ENCODE measurements around the gene ABHD6.
"Not testable (repeated sequence)": the region's sequence is repeated elsewhere in the genome, so short reads cannot be mapped to it uniquely, and the experiment has no call there.

The ABHD6 gene

DNA sequence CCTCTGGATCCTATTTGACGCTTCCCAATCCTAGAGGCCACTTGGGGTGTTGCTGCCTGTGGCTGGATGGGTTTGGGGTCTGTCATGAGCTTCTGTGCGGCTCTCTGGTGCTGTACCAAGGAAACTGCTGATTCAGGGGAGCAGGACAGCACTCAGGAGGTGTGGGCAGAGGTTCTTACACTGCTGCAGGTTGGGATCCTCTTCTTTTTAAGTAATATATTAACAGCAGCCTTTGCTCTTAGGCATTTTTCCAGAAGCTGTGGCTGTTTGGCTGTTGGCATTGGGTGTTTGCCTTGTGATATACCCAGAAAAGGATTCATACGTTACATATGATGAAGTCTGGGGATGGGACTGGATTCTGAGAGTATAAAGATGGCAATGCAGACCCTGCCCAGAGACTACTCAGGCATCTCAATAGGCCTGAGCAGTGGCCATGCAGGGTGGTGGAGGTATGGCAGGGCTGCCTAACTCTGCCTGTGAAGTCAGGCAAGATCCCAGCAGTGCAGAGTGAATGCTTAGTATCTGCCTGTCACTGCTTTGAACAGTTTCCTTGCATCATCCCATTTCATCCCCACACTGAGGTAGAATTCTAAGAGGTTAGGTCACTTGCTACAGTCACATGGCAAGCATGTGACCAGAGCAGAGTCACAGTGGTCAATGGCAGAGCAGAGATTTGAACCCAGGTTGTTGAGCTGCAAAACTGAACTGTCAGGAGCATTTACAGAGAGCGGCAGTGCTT is 3.9 kb downstream of the ABHD6 start:
- Histone ChIP-seq H3F3A (ENCODE audit: control insufficient read depth, insufficient read depth) (0 out of 2 replicates have a peak, but pooled peaks cover 3% of the 10 kb centered on the region), H3K9me2 (replicated peaks; ENCODE audit: control insufficient read depth, low read length) (no peaks in the 10 kb centered on the region), H3K9me3 (ENCODE audit: control insufficient read depth, insufficient read depth, low read length) (no peaks in the 10 kb centered on the region), H3K79me2 (ENCODE audit: control insufficient read depth, low read length) (peaks cover 26% of the 10 kb centered on the region), H3K27me3 (ENCODE audit: control insufficient read depth, low read length) (no peaks in the 10 kb centered on the region; the same call in 1 of the 2 replicates), H3K27ac (ENCODE audit: low read depth, low read length) (no peak overlapping the region), H3K4me3 (ENCODE audit: low read length) (no peak overlapping the region), H4K20me1 (ENCODE audit: control insufficient read depth, insufficient read depth, low read depth, low read length) (no peaks in the 10 kb centered on the region), H3K36me3 (ENCODE audit: control insufficient read depth, low read length) (no peaks in the 10 kb centered on the region), H3K4me2 (ENCODE audit: low read length) (no peak overlapping the region), H3K4me1 (ENCODE audit: control insufficient read depth, low read length) (peaks cover 15% of the 10 kb centered on the region)
- no peak for TF ChIP-seq EZH2phosphoT487 (IDR thresholded peaks at IDR 0.05; ENCODE audit: borderline replicate concordance, low read length)
- no peak for TF ChIP-seq CTCF (IDR thresholded peaks at IDR 0.05; ENCODE audit: low read depth, low read length, poor library complexity, severe bottlenecking)

GRCh38 chr3:58242340-58242739 is 4.7 kb downstream of the ABHD6 start:
- 0 out of 2 replicates have a peak, but pooled peaks cover 3% of the 10 kb centered on the region for H3F3A ChIP-seq (ENCODE audit: control insufficient read depth, insufficient read depth)
- TF ChIP-seq EZH2phosphoT487 (IDR thresholded peaks at IDR 0.05; ENCODE audit: borderline replicate concordance, low read length) (no peak), CTCF (IDR thresholded peaks at IDR 0.05; ENCODE audit: low read depth, low read length, poor library complexity, severe bottlenecking) (no peak)
- no peaks in the 10 kb centered on the region for H3K36me3 ChIP-seq (ENCODE audit: control insufficient read depth, low read length)
- peaks cover 26% of the 10 kb centered on the region for H3K79me2 ChIP-seq (ENCODE audit: control insufficient read depth, low read length)
- no peak overlapping the region for H3K4me2 ChIP-seq (ENCODE audit: low read length)
- H3K9me3 ChIP-seq (ENCODE audit: control insufficient read depth, insufficient read depth, low read length), result no peaks in the 10 kb centered on the region
- peaks cover 8% of the 10 kb centered on the region for H3K4me1 ChIP-seq (ENCODE audit: control insufficient read depth, low read length)
- H4K20me1 ChIP-seq (ENCODE audit: control insufficient read depth, insufficient read depth, low read depth, low read length), result no peaks in the 10 kb centered on the region
- H3K27ac ChIP-seq (ENCODE audit: low read depth, low read length), result no peak overlapping the region
- H3K9me2 ChIP-seq (replicated peaks; ENCODE audit: control insufficient read depth, low read length), result no peaks in the 10 kb centered on the region
- H3K4me3 ChIP-seq (ENCODE audit: low read length), result no peak overlapping the region
- H3K27me3 ChIP-seq (ENCODE audit: control insufficient read depth, low read length), result no peaks in the 10 kb centered on the region

DNA sequence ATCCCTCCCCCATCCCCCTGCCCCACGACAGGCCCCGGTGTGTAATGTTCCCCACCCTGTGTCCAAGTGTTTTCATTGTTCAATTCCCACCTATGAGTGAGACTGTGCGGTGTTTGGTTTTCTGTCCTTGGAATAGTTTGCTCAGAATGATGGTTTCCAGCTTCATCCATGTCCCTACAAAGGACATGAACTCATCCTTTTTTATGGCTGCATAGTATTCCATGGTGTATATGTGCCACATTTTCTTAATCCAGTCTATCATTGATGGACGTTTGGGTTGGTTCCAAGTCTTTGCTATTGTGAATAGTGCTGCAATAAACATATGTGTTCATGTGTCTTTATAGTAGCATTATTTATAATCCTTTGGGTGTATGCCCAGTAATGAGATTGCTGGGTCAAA is 5.3 kb downstream of the ABHD6 start:
- not testable (repeated sequence) for H3K27ac ChIP-seq (ENCODE audit: low read depth, low read length); H3F3A ChIP-seq (ENCODE audit: control insufficient read depth, insufficient read depth); H4K20me1 ChIP-seq (ENCODE audit: control insufficient read depth, insufficient read depth, low read depth, low read length); H3K4me1 ChIP-seq (ENCODE audit: control insufficient read depth, low read length); H3K27me3 ChIP-seq (ENCODE audit: control insufficient read depth, low read length); H3K9me2 ChIP-seq (replicated peaks; ENCODE audit: control insufficient read depth, low read length); H3K4me3 ChIP-seq (ENCODE audit: low read length); H3K36me3 ChIP-seq (ENCODE audit: control insufficient read depth, low read length); H3K9me3 ChIP-seq (ENCODE audit: control insufficient read depth, insufficient read depth, low read length); H3K4me2 ChIP-seq (ENCODE audit: low read length)
- H3K79me2 ChIP-seq (ENCODE audit: control insufficient read depth, low read length), result peaks cover 26% of the 10 kb centered on the region

- TF ChIP-seq CTCF (IDR thresholded peaks at IDR 0.05; ENCODE audit: low read depth, low read length, poor library complexity, severe bottlenecking), result no peak
- no peak for TF ChIP-seq EZH2phosphoT487 (IDR thresholded peaks at IDR 0.05; ENCODE audit: borderline replicate concordance, low read length)
- no peaks in the 10 kb centered on the region for H3K9me3 ChIP-seq (ENCODE audit: control insufficient read depth, insufficient read depth, low read length)
- H3K27me3 ChIP-seq (ENCODE audit: control insufficient read depth, low read length), result no peaks in the 10 kb centered on the region
- H3K4me2 ChIP-seq (ENCODE audit: low read length), result no peak overlapping the region
- H3K9me2 ChIP-seq (replicated peaks; ENCODE audit: control insufficient read depth, low read length), result no peaks in the 10 kb centered on the region
- H3K4me1 ChIP-seq (ENCODE audit: control insufficient read depth, low read length), result peaks cover 6% of the 10 kb centered on the region
- H3K36me3 ChIP-seq (ENCODE audit: control insufficient read depth, low read length), result no peaks in the 10 kb centered on the region
- no peaks in the 10 kb centered on the region for H4K20me1 ChIP-seq (ENCODE audit: control insufficient read depth, insufficient read depth, low read depth, low read length)
- peaks cover 18% of the 10 kb centered on the region for H3K79me2 ChIP-seq (ENCODE audit: control insufficient read depth, low read length)
- no peak overlapping the region for H3K4me3 ChIP-seq (ENCODE audit: low read length)
- peaks cover 5% of the 10 kb centered on the region; the same call in 1 of the 2 replicates for H3F3A ChIP-seq (ENCODE audit: control insufficient read depth, insufficient read depth)
- H3K27ac ChIP-seq (ENCODE audit: low read depth, low read length), result no peak overlapping the region
Measured at GRCh38 chr3:58243976-58244585, 6.5 kb downstream of the ABHD6 start.

Data from DOHH2 (cell line).